ENCODE measurements around the gene RCN1. TPM values are rescaled to one million over a fixed set of nuclear protein-coding genes. Genes with fewer than 3 reads are reported as not detected.

The RCN1 gene
- polyA plus RNA-seq, 2 of the 4 experiments (the other 2 are of a cell fraction): 191 to 234 TPM

DNA sequence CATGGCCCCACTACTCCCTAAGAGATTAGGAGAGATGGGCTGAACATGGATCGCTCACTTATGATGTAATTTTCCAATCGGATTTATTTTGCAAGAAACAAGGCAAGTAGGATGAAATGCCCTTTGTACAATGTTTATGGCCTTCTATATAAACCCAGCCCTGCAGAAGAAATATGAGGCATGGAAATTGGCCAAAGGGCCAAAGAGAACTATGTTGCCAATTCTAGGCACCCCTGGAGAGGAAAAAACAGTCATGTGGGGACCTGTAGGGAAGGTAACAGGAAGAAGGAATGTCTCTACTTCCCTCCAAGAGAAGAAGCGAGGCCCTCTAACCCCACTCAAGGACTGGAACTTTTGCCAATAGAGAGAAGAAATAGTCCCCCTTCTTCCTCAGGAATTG, 54.4 kb downstream of the RCN1 start:
- FAIRE-seq (no peak), ATAC-seq (no peak), DNase-seq (ENCODE audit: low read depth in 1 of 2, low spot score in 1 of 2) (no peak)
- POLR2A ChIA-PET: no interaction called here
- TF ChIP-seq ZNF302 (CRISPR knock-in tag; IDR thresholded peaks at IDR 0.05) (no peak), HOXA7 (CRISPR knock-in tag; IDR thresholded peaks at IDR 0.05) (no peak), SREBF2 (IDR thresholded peaks at IDR 0.05) (no peak), TFCP2L1 (CRISPR knock-in tag; IDR thresholded peaks at IDR 0.05) (no peak), RFX5 (IDR thresholded peaks at IDR 0.05) (no peak), HDAC2 (IDR thresholded peaks at IDR 0.05) (no peak), MYC (IDR thresholded peaks at IDR 0.05; ENCODE audit: borderline replicate concordance, low read length) (no peak), KDM1A (IDR thresholded peaks at IDR 0.05; ENCODE audit: low read depth) (no peak), BHLHE40 (IDR thresholded peaks at IDR 0.05; ENCODE audit: low read depth, low read length) (no peak), CHD4 (IDR thresholded peaks at IDR 0.05; ENCODE audit: borderline replicate concordance) (no peak), ZFP36 (IDR thresholded peaks at IDR 0.05; ENCODE audit: borderline replicate concordance, partially characterized antibody) (no peak), POLR2A (IDR thresholded peaks at IDR 0.05; ENCODE audit: low read length) (no peak)
- no peaks in the 10 kb centered on the region for H3K4me1 ChIP-seq
- H3K9me3 ChIP-seq: no peaks in the 10 kb centered on the region
- H3K4me3 ChIP-seq: no peak overlapping the region
- no peak overlapping the region for H3K4me2 ChIP-seq
- H3K27ac ChIP-seq: no peak overlapping the region
- 31% methylated on average over 3 of the region's 3 CpGs for WGBS (ENCODE audit: missing lambda C conversion rate)
- CTCF ChIA-PET: no interaction called here

DNA sequence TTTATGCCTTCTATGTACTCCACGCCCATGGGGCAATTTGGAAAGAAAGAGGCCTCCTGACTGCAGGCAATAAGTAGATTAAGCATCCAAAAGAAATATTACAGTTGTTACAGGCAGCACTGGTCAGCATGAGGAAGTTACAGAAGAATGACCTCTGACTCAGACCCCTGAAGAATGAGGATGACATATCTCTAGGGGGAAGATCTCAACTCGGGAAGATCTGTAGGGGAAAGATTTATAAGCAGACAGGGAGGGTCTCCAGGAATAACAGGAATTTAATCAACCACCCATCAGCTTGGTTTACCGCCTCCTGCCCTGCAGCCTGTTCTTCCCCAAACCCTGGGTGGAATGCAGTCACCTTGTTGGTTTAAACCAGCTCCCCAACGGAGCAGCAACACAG, 58.0 kb downstream of the RCN1 start:
- Histone ChIP-seq H3K9me3 (no peaks in the 10 kb centered on the region), H3K4me1 (no peaks in the 10 kb centered on the region), H3K4me2 (no peak overlapping the region), H3K27ac (no peak overlapping the region), H3K4me3 (no peak overlapping the region)
- TF ChIP-seq EHMT2 (IDR thresholded peaks at IDR 0.05; ENCODE audit: low read depth): no peak
- TF ChIP-seq ZNF302 (CRISPR knock-in tag; IDR thresholded peaks at IDR 0.05): no peak
- TF ChIP-seq, protein P1, sequence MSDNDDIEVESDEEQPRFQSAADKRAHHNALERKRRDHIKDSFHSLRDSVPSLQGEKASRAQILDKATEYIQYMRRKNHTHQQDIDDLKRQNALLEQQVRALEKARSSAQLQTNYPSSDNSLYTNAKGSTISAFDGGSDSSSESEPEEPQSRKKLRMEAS (IDR thresholded peaks at IDR 0.05): no peak
- TF ChIP-seq, protein P2, sequence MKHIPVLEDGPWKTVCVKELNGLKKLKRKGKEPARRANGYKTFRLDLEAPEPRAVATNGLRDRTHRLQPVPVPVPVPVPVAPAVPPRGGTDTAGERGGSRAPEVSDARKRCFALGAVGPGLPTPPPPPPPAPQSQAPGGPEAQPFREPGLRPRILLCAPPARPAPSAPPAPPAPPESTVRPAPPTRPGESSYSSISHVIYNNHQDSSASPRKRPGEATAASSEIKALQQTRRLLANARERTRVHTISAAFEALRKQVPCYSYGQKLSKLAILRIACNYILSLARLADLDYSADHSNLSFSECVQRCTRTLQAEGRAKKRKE (CRISPR knock-in tag; IDR thresholded peaks at IDR 0.05; ENCODE audit: low read depth): no peak
- no peak for TF ChIP-seq NR3C1 (IDR thresholded peaks at IDR 0.05)
- no peak for TF ChIP-seq HDAC2 (IDR thresholded peaks at IDR 0.05)
- TF ChIP-seq, protein P3, sequence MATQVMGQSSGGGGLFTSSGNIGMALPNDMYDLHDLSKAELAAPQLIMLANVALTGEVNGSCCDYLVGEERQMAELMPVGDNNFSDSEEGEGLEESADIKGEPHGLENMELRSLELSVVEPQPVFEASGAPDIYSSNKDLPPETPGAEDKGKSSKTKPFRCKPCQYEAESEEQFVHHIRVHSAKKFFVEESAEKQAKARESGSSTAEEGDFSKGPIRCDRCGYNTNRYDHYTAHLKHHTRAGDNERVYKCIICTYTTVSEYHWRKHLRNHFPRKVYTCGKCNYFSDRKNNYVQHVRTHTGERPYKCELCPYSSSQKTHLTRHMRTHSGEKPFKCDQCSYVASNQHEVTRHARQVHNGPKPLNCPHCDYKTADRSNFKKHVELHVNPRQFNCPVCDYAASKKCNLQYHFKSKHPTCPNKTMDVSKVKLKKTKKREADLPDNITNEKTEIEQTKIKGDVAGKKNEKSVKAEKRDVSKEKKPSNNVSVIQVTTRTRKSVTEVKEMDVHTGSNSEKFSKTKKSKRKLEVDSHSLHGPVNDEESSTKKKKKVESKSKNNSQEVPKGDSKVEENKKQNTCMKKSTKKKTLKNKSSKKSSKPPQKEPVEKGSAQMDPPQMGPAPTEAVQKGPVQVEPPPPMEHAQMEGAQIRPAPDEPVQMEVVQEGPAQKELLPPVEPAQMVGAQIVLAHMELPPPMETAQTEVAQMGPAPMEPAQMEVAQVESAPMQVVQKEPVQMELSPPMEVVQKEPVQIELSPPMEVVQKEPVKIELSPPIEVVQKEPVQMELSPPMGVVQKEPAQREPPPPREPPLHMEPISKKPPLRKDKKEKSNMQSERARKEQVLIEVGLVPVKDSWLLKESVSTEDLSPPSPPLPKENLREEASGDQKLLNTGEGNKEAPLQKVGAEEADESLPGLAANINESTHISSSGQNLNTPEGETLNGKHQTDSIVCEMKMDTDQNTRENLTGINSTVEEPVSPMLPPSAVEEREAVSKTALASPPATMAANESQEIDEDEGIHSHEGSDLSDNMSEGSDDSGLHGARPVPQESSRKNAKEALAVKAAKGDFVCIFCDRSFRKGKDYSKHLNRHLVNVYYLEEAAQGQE (IDR thresholded peaks at IDR 0.05): no peak
- TF ChIP-seq, protein P4, sequence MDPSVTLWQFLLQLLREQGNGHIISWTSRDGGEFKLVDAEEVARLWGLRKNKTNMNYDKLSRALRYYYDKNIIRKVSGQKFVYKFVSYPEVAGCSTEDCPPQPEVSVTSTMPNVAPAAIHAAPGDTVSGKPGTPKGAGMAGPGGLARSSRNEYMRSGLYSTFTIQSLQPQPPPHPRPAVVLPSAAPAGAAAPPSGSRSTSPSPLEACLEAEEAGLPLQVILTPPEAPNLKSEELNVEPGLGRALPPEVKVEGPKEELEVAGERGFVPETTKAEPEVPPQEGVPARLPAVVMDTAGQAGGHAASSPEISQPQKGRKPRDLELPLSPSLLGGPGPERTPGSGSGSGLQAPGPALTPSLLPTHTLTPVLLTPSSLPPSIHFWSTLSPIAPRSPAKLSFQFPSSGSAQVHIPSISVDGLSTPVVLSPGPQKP (IDR thresholded peaks at IDR 0.05; ENCODE audit: low read depth, low read length): no peak
- no peak for TF ChIP-seq KDM1A (IDR thresholded peaks at IDR 0.05; ENCODE audit: low read depth)
- no peak for TF ChIP-seq RARB (CRISPR knock-in tag; IDR thresholded peaks at IDR 0.05)
- TF ChIP-seq HEYL (CRISPR knock-in tag; IDR thresholded peaks at IDR 0.05): no peak
- TF ChIP-seq RAD21 (conservative IDR thresholded peaks at IDR 0.05 in 1 of 2, IDR thresholded peaks at IDR 0.05 in 1 of 2): no peak
- no peak for TF ChIP-seq SMC3 (IDR thresholded peaks at IDR 0.05)
- no peak for TF ChIP-seq BHLHE40 (IDR thresholded peaks at IDR 0.05; ENCODE audit: low read depth, low read length)
- no peak for TF ChIP-seq FOXS1 (CRISPR knock-in tag; IDR thresholded peaks at IDR 0.05)
- TF ChIP-seq RFX5 (IDR thresholded peaks at IDR 0.05): no peak
- no peak for ATAC-seq
- CTCF ChIA-PET: no interaction called here
- DNase-seq (ENCODE audit: low read depth in 1 of 2, low spot score in 1 of 2): no peak
- 24% methylated on average over 4 of the region's 4 CpGs for WGBS (ENCODE audit: missing lambda C conversion rate)
- no peak for FAIRE-seq
- POLR2A ChIA-PET: no interaction called here

Measured in A549 (cell line).